Posterior vena cava (tissue), 2 donors: ENCODE results near the gene FARSB. TPM values are rescaled to one million over a fixed set of nuclear protein-coding genes. Genes with fewer than 3 reads are reported as not detected.

Experiments
- DNase-seq: peaks from one replicate; pipeline ENCODE4 v3.0.0-alpha.2; 2020; ENCODE audit warnings: low spot score
- intact Hi-C, 2 donors: fragments of 100-400 bp; cut with DNase I; formaldehyde crosslinking; loops; one replicate each; pipeline versions ENCODE4 v1.14.1 to v1.14.2; 2022 to 2023
- total RNA-seq, 2 donors: library from RNA; stranded (reverse); fragmentation: NEBNext Ultra II Directional; extraction: Animal tissue kit (Norgen Biotek cat#: 25700); gene quantifications; one replicate each; pipeline ENCODE4 v1.2.1, GENCODE V29; 2021
- donor health status: DM: yes; HTN: yes; CAD: no.
- donor health status: DM: yes; HTN: yes; CAD: no.

Gene FARSB
- total RNA-seq, 2 donors from 2014 or later: 17.0 to 21.9 TPM

DNA sequence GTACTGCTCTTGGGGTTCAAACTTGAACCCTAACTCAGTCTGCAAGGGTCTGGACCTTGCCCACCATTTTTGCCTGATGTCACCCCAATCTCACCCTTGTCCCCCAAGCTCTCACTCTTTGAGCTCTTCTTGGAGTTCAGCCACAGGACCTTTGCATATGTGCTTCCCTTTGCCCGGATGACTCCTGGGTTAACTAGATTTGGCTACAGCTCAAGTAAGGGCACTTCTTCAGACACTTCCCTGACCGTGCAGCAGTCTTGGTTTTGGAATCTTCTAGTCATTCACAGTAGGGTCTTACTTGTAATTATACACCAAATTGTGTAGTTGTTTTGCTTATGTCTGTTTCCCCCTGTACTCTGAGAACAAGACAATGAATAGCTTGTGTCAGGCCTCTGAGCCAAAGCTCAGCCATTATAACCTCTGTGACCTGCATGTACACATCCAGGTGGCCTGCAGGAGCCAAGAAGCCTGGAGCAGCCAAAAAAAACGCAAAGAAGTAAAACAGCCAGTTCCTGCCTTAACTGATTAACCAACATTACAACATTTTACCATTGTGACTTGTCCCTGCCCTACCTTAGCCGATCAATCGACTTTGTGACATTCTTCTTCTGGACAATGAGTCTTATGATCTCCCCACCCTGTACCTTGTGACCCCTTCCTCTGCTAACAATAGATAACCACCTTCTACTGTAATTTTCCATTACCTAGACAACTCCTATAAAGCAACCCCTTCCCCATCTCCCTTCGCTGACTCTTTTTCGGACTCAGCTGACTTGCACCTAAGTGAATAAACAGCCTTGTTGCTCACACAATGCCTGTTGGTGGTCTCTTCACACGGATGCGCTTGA lies 14.5 kb upstream of the FARSB start:
- intact Hi-C loops: no loop called here
- no peak for DNase-seq

- no peak for DNase-seq
- intact Hi-C loops: no loop called here
Measured at GRCh38 chr2:222669353-222669752, 13.5 kb upstream of the FARSB start.

DNA sequence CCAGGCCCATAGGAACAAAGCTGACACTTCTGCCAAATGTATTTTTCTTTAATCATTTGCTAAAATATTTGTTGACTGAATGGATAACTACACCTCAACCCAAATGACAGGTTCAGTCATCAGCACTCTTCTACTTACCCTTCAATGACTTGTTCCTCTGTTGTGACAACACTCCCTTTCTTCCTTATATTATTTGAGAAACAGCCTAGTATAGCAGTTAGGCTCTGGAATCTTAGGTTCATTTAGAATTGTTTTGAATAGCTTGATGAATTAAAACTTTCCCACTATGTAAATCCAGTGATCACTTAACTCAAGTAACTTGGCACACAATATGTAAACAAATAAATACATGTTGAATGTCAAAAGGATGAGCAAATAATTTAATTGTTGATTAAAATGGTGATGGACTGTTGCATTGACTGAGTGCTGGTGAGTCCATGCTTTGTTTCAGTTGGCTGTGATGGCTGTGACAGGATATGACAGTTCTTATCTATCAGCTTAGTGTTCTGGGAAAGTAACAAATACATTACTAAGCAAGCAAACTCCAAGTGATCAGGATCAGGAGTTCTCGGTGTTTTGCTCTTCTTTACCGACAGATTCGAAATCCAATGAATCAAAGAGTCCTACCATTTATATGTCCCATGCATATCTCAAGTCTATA lies 12.7 kb upstream of the FARSB start:
- intact Hi-C loops: no loop called here

DNA sequence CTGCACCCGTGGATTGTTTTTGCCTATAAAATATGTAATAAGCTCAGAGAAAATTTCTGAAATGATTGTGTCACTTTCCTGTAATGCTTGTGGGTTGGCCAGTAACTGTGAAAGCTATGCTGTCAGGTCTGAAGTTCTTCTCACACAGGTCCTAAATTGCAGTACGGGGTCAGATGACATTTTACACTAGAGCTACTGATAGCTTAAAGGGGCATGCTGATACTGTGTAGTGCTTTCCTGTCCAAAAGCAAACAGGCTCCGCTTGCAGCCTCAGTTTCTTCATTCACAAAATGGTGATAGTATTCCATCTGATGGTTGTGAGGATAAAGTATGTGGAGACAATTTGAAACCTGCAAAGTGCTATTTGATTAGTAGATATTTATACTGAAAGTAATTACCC lies 7.6 kb upstream of the FARSB start:
- intact Hi-C loops: no loop called here
- no peak for DNase-seq

More for the DNA sequence above, 12.7 kb upstream of the FARSB start:
- no peak for DNase-seq

DNA sequence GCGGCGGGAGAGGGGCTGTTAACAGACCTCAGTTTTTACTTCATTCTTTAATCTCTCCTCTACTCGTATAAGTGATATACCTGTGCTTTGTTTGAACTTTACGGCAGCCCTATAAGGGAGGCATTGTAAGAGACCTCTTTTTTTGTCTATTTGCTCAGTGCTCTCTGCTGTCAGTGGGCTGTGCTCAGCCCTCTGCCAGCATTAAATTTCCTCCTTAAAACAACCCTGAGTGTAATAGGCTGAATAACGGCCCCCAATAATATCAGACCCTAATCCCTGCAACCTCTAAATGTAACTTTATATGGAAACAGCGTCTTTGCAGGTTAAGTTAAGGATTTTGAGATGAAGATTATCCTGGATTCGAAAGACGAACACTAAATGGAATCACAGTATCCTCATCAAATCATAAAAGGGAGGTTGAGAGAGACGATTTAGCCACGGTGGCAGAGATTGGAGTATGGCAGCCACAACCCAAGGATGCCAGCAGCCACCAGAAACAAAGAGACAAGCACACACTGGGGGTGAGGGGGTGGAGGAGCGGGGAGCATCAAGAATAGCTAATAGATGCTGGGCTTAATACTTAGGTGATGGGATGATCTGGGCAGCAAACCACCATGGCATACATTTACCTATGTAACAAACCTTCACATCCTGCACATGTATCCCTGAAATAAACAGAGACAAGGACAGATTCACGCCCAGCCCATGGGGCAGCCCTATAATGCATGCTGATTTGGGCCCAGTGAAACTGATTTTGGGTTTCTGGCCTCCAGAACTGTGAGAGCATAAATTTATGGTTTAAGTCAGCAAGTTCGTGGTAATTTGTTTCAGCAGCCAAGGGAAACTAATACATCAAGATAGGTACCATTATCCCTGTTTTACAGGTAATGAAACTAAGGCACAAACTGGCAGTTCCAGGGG lies 894 bp upstream of the FARSB start:
- no peak for DNase-seq
- intact Hi-C loops: no loop called here

DNA sequence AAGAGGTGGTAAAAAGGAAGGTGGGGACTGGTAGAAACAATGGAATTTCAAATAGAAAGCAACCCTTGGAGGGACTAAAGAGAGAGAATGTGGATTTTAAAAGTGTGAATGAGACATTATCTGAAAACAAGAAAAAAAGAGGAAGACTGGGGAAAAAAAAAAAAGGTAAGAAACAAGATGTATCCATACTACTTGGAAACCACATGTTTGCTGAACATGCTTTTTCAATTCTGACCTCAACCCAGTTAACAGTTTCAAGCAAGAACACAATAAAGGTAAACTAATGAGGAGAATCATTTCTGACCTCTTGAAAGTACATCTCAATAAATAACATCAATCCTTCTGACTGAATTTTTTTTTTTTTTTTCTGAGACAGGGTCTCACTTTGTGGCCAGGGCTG lies 2.6 kb downstream of the FARSB start:
- intact Hi-C loops: no loop called here

GRCh38 chr2:222652491-222653255 lies 3.2 kb downstream of the FARSB start:
- intact Hi-C loops: no loop called here
- DNase-seq: no peak

More for the DNA sequence above, 2.6 kb downstream of the FARSB start:
- no peak for DNase-seq

GRCh38 chr2:222651718-222652418 lies 4.0 kb downstream of the FARSB start:
- DNase-seq: no peak
- intact Hi-C loops: no loop called here

GRCh38 chr2:222649801-222650200 lies 6.1 kb downstream of the FARSB start:
- intact Hi-C loops: no loop called here
- DNase-seq: no peak

DNA sequence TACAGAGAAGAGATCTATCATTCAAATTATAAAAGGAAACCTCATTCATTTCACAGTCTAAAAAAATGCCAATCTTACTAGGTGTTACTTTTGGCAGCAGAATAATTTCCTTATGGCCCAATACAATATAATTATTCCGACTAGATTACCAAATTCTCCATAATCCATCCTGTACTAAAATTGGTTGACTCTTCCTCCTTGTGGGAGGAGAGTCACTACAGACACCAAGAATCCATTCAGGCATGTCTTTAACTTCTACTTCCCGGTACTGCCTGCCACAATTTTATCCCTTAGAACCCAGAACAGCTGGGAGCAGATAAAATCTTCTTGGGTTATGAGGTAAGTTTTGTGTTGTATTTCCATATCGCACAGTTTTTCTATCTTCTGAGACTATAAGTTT lies 9.9 kb downstream of the FARSB start:
- intact Hi-C loops: no loop called here
- no peak for DNase-seq

DNA sequence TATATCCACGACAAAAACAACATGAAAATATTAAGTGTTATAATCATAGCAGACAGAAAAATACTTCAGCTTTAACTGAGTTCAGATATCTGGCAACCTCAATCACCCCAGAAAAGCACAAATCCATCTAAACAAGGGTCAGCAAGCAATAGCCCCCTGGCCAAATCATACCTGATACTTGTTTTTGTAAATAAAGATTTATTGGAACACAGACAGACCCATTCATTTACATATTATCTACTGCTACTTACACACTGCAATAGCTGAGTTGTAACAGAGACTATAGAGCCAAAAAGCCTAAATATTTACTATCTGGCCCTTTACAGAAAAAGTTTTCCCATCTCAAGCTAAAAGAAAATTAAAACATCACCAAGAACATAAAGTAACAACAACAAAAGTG lies 12.8 kb downstream of the FARSB start:
- no peak for DNase-seq
- intact Hi-C loops: no loop called here

DNA sequence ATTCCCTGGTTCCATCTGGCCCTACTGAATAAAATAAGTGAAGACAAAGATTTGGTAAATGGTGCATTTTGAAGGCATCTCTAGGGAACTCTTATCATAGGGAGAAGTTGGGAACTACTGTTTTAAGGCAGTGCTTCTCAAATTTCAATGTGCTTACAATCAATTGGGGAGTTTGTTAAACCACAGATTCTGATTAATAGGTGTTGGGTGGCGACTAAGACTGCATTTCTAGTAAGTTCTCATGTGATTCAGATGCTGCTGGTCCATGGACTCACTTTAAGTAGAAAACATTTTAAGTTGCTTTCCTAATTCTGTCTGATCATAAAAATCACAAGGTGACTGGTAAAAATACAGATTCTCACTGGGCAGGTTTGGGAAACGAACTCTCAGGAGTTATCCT lies 14.6 kb downstream of the FARSB start:
- DNase-seq: no peak
- intact Hi-C loops: no loop called here

- intact Hi-C loops: no loop called here
- DNase-seq: no peak
Measured at GRCh38 chr2:222637067-222637466, 18.8 kb downstream of the FARSB start.

DNA sequence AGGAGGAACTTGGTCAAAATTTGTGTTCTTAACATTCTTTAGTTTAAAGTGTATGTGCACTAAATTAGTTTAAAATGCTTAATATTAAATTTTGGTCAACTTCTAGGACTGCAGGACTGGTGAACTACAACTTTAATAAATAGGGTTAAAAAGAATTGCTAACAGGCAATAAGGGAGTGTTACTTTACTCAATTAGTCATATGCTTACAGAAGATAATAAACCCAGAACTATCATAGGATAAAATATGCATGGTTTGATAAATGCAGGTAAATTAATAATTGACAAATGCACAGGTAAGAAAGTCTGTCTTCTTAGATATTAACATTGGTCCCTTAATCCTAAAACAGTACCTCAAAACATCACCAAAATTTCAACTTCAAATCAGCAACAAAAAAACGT lies 20.6 kb downstream of the FARSB start:
- DNase-seq: no peak
- intact Hi-C loops: no loop called here

- DNase-seq: no peak
Measured at GRCh38 chr2:222627764-222628163, 28.1 kb downstream of the FARSB start.

DNA sequence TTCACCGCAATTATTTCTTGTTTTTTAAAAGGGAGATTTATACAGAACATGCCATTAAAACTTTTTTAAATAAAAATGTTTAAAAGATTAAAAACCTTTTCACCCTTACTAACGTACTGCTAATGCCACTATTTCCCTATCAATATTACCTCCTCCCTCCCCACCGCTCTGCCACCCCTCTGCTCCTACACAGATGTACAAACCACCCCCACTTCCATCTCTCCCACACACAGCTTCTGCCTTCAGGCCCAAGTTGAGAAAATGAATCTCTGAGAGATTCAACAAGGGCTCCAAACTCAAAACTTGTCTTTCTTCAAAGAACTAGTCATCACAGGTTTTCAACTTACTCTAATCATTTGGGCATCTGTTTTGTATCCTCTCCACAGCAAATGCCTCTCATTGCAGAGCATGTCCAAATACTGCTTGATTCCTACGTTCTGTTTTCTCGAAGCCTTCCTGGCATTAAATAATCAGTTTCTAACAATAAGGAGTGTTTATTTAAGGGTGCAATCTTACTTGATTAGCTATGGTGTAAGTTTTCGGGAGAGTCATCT lies 32.1 kb downstream of the FARSB start:
- intact Hi-C loops: no loop called here
- DNase-seq: no peak

More at GRCh38 chr2:222627764-222628163, 28.1 kb downstream of the FARSB start:
- intact Hi-C loops: no loop called here

GRCh38 chr2:222622910-222623309 lies 33.0 kb downstream of the FARSB start:
- no peak for DNase-seq
- intact Hi-C loops: no loop called here

GRCh38 chr2:222621893-222622292 lies 34.0 kb downstream of the FARSB start:
- DNase-seq: no peak
- intact Hi-C loops: no loop called here
